GM18498 (cell line): ENCODE data around the gene MAB21L4.

Experiments used
- ATAC-seq: cut with Tn5 transposase; IDR thresholded peaks from one replicate; pipeline ENCODE4 v1.9.1; 2021; ENCODE audit warnings: mild to moderate bottlenecking, moderate library complexity; ENCODE audit not compliant: unreplicated experiment

MAB21L4 gene

GRCh38 chr2:240884745-240885144 is 11.2 kb downstream of the MAB21L4 start:
- no peak for ATAC-seq

DNA sequence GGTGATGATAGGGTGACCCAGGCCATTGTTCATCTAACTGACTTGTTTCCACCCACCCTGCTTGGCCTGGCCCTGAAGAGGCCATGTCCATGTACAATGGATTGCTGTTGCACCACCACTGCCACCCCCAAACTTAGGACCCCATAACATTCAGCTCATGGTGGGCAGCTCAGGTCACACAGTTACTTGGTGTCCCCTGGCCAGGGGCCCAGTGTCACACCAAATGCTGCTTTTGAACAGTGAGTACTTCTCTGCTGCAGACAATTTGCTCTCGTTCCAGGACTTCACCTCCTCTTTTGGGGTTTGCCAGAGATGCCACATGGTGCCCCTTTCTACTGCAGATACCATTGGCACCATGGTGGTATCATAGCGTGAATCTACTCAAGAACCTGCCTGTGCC is 11.7 kb downstream of the MAB21L4 start:
- ATAC-seq, result no peak

- no peak for ATAC-seq
Measured at GRCh38 chr2:240881913-240882312, 14.0 kb downstream of the MAB21L4 start.

DNA sequence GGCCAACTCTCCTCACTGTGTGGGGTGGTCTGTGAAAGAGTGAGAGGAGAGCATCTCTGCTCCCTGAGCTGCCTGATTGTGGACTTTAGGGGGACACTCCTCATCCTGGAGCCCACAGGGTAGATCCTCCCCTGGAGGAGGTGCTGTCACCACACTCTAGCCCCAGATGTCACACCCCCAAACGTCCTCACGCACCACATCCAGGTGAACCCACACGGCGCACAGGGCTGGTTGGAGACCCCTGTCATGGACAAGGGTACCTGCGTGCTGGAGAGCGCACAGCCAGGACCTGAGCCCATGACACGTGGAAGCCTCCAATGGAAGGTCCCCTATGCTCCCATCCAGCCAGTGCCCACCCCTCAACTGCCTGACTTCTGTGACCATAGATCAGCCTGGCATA is 16.9 kb downstream of the MAB21L4 start:
- no peak for ATAC-seq

GRCh38 chr2:240878341-240878936 is 17.5 kb downstream of the MAB21L4 start:
- ATAC-seq, result no peak

DNA sequence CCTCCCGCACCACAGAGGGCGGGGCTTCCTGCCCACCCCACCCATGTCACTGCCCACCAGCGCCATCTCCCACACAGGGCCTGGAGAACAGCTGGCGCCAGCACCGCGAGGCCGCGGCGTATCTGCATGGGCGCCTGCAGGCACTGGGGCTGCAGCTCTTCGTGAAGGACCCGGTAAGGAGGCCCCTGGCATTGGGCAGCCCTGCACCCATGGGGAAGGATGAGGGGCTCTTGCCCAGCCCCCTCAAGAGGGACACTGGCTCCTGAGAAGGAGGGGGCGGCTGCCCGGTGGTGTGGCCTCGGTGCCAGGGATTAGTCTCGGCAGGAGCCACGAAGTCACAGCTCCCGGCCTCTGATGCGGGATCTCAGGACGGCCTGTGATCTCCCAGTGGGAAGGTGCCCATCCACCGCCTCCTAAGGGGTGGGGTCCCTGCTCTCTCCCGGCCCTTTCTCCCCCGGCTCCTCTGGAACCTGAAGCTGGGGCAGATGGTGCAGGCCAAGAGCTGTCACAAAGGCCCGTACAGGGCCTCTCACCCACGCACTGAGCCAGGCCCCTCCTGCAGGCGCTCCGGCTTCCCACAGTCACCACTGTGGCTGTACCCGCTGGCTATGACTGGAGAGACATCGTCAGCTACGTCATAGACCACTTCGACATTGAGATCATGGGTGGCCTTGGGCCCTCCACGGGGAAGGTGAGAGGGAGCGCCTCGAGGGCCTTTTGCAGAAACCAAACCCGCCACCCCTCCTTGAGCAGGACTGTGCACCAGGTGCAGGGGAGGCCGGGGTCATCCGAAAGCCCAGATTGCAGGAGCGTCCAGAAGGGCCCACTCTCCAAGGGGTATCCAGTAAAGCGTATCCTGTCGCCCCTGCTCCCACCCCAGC is 18.3 kb downstream of the MAB21L4 start:
- ATAC-seq, result no peak

DNA sequence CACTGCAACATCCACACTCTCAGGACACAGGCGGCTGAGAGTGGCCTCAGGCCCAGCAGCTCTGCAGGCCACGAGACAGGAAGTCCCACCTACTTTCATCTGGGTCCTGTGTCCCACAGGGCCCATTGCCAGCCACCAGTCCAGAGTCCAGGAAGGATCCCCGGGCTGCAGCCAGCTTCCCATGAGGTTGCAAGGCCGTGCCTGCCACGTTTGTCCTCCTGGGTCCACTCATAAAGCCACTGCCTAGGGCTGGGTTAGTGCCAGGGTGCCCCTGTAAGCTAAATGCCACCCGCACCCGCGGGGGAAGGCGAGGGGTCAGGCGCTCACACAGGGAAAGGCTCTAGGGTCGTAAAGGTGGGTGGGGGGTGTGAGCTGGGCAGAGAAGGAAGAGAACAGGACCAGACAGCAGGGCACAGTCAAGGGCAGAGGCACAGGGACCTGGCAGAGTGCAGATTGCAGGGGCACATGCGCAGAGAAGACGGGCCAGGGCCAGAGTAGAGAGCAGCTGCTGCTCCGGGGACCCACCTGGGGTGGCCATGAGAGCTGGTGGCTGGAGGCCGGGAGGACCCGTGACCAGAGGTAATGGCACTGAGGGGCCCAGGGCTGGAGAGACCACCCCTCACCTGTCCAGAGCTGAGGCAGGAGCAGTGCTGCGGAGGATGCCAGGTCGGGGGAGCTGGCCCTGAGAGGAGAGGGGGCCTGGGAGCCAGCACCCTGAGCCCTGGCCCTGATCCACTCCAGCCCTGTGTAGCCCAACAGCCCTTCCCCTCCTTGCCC is 19.3 kb downstream of the MAB21L4 start:
- ATAC-seq, result no peak

DNA sequence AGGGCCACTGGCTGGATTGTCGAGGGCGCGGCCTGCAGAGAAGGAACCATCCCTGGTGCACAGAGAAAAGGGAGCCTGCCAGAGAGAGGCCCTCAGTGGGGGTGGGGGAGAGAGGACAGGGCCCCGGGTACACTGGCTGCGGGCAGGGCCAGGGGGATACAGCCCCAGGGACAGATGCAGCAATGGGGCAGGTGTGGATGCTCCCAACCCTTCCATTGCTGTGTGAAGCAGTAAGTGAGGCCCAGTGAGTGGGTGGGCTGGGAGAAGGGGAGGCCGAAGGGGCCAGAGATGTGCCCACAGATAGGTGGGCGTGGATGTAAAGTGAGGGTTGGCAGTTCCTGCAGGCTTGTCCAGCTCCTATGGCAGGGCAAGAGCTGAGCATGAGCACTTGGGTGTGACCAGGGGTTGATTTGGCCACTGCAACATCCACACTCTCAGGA is 19.9 kb downstream of the MAB21L4 start:
- no peak for ATAC-seq

DNA sequence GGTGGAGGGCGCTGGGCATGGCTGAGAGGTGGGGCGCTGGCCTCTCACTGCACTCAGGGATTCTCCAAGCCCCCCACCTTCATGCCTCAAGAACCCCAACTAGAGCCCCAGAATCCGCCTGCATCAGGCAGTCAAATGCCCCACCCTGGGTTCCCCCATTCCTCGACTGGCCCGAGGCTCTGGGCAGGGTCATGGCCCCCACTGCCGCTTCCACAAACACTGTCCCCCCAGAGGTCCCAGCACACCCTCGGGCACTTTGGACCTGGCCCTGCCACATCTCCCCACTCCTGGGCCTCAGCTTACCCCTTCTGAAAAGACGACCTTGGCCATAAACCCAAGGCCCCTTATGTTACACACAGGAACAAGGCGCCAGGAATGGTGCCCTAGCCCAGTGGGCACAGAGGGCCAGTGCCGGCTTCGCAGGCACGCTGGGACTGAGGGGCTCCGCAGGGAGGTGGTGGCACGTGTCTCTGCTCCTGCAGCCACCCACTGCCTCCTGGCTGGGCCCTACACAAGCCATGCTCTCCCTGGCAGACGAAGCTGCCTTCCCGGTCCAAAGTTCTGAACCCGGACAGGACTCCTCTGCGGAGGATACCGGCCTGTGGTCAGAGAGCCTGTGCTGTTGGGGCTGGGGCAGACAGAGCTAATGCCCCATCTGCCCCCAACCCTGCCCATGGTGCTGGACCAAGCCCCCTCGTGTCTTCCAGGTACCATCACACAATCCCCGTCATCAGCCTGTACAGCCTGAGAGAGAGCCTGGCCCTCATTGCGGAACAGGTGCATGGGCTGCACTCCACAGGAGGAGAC is 20.5 kb downstream of the MAB21L4 start:
- ATAC-seq, result no peak

DNA sequence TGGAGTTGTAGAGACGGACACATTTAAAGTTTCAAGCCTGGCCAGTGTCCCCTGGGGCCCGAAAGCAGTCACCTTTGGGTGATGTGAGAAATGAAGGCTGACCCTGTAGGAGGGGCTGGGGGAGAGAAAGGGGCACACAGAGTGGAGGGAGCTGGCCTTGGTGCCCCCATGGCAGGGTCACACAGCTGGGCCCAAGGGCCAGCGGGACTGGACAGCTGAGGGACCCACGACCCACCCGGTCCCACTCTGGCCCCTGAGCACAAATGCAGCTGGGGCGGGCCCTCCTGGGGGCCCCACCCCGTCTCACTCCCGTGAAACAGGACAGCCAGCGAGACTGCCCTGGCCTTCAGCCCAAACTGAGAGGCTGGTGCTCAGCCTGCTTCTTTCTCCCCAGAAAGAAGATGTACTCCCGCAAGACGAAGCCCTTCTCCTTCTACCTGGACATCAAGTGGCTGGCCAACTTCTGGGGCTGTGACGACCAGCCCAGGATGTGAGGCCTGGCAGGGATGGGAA is 21.2 kb downstream of the MAB21L4 start:
- ATAC-seq, result no peak

DNA sequence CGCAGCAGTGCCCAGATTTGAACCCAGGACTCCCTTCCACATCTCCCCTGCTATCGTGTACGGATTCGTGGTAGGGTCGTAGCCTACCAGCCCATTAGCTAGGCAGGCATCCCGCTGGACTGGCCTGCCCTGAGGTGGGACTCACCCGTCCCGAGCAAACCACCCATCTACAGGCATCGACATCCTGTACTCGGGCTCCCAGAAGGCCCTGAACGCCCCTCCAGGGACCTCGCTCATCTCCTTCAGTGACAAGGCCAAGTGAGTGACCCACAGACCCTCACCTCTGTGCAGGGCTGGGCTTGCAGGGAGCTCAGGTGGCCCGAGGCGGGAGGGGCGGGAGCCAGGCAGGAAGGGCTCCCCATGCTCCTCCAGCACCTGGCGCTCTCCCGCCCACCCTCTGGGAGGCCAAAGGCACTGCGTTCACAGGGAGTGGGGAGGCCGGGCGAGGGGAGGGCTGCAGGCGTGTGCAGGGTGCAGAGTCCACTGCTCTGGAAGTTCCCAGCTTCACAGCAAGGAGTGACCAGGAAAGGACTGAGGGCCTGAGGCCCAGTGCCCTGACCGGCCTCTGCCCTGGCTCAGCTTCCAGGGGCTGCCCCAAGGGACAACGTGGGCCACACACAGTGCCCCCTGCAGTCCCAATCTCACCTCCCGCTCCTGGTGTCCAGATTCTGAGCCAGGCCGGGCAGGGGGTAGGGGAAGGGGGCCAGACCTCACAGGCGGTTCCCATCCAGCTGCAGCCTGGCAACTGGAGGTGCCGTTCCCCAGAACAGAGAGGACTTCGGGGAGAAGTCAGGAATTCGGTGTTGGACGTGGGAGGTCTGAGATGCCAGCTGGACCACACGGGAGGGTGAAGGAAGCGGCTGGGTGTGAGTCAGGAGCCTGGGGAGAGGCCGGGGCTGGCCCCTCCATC is 21.9 kb downstream of the MAB21L4 start:
- no peak for ATAC-seq

DNA sequence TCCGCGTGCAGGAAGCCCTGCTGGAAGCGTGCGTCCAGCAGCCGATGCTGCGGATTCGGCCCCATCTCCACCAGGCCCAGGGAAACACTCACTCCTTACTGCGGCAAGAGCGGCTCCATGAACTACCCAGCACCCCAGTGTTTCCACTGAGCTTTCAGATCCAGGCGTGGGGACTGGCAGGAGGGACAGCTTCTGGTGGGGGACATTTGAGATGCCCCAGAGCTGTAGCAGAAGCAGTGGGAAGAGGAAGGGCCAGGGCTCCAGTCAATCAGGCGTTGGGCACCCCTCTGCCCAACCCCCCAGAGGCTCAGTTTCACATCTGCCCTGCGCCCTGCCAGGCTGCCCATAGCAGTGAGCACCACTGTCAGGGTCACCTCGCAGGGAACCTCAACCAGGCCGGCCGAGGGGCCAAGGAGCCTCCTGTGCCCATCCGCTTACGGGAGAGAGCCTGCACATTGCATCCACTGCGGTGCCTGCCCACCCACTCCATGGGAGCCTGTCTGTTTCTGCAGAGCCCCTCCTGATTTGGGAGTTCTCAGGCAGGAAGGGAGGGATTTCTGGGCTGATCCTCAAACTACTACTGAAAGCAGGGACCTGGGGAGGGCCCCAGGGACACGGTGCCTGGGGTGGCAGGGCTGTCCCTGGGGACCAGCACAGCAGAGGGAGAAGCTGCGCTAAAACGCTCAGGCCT is 22.7 kb downstream of the MAB21L4 start:
- no peak for ATAC-seq

DNA sequence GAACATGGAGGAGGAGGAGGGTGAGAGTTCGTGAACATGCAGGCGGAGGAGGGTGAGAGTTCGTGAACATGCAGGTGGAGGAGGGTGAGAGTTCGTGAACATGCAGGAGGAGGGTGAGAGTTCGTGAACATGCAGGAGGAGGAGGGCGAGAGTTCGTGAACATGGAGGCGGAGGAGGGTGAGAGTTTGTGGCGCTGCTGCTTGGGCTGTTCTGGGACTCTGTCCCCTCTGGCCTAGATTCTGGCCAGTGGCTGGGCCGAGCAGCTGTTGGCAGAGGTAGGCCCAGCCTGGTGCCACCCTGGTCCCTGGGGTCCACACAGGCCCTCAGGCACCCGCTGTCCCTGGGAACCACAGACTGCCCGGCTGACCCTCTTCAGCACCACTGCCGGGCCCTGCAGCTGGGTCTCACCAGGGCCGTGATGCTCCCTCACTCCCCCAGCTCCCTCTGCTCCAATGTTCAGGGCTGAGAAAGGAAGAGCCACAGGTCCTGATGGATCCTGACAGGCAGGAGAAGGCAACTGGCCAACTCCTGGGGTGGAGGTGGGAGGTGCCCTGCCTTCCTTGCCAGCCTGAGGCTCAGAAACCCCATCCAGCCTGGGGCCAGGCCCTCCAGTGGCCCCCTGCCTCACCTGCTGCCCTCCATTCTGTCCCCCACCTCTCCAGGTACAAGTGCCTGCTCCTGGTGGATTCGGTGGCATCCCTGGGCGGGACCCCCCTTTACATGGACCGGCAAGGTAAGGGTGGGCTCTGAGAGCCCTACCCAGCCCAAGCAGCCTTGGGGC is 23.4 kb downstream of the MAB21L4 start:
- ATAC-seq, result no peak

GRCh38 chr2:240871071-240871958 is 24.6 kb downstream of the MAB21L4 start:
- ATAC-seq, result no peak

DNA sequence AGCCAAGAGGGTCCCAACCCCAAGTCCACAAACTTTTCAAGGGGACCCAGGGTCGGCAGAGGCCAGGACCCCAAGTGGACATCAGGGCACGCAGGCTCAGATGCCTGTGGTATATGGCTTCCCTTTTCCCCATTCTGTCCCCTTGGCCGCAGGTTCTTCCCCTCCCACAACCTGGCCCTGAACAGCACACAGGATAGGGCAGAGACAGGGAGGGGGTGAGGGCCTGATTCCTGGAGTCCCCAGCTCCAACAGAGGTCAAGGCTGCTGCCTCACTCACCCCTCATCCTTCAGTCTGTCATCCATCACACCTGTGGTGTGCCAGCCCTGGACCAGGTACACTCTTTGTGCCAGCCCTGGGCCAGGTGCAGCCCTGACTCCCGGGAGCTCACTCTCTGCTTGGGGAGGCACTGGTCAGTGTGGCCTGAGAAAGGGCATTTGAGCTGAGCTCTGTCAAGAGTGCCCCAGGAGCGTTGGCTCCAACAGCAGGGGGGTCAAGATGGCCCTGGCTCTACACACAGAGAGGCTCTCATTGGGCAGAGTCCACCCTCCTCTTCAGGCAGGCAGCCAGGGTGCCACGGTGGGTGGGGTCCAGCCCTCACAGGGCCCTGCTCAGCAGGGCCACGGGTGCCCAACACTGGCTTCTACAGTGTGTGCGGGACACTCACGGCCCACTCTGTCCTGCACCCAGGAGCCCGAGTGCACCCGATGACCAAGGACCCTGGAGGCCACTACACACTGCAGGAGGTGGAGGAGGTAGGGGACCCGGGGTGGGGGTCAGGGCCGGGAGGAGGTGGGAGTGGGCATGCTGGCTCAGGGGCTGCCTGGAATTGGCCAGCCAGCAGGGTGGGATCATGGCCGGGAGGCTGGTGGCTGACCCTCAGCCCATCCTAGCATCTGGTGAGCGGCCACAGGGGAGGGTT is 25.7 kb downstream of the MAB21L4 start:
- no peak for ATAC-seq
